OCI-LY1 (cell line): Measurements from ENCODE around the gene ARL3.

Experiments used
- CTCF ChIP-seq: fragments of 200-600 bp; sonication (generic), shearing (Covaris generic); IDR thresholded peaks from 2 replicates; pipeline ENCODE4 v1.5.1; 2017; ENCODE audit warnings: mild to moderate bottlenecking, antibody characterized with exemption, low read length, moderate library complexity, mixed read lengths
- EZH2 ChIP-seq: fragments of 200-600 bp; sonication (generic), shearing (Covaris generic); IDR thresholded peaks from 2 replicates; pipeline ENCODE4 v1.8.0; 2017; ENCODE audit warnings: borderline replicate concordance, mixed run types, mild to moderate bottlenecking, antibody characterized with exemption, low read length, moderate library complexity, mixed read lengths

- TF ChIP-seq CTCF: no peak
- TF ChIP-seq EZH2: no peak
These were observed 55.4 kb downstream of the ARL3 start for GRCh38 chr10:102658802-102659201.
